Hepatic stellate cell (primary cell): ENCODE measurements around the gene TRIM22.

Source experiments
- DNase-seq: peaks from one replicate; pipeline ENCODE4 v3.0.0; 2011; ENCODE audit warnings: low spot score

TRIM22 gene

DNA sequence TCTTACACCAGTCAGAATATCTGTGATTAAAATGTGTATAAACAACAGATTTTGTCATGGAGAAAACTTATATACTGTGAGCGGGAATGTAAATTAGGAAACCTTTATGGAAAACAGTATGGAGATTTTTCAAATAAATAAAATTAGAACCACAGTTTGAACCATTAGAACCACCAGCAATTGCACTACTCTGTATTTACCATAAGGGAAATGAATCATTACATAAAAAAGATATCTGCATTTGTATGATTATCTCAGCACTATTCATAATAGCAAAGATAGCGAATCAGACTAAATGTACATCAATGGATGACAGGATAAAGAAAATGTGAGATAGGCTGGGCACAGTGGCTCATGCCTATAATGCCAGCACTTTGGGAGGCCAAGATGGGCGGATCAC is 57.0 kb downstream of the TRIM22 start:
- DNase-seq, result no peak

DNA sequence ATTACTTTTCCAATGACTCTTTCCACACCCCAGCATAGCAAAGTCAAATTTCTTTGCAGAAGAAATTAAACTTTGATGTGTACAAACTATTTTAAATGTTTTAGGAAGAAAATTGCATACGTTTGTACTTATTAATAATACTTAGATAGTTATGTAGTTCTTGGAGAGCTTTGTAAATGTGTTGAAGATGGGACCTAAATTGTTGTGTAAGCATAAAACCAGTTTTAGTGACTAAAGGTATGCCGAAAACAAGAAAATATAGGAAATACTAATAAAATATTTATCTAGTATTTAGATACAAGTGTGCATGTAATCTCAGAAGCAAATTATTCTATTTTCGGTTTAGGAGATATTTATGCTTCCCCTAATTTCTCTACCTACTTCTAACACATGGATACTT is 60.2 kb downstream of the TRIM22 start:
- no peak for DNase-seq

DNA sequence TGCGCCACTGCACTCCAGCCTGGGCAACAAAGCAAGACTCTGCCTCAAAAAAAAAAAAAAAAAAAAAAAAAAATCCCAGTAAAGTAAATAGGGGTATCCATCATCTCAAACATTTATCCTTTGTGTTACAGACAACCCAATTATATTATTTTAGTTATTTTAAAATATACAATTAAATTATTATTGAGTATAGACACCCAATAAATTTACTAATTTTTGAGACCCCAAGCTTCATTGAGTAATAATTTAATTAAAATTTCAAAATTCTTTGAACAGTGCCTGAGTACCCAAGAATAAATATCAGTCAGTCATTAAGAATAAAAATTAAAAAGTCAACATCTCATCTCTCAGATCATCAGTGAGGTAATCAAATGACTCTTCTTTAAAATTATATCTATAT is 64.4 kb downstream of the TRIM22 start, which contains the start of gene OR52N4:
TSS of gene OR52N4 (plus strand) at position 301 of the 400 bp plus-strand sequence. CDS start 498 bp downstream, outside the sequence.
- DNase-seq, result no peak
